Transverse colon (tissue), 4 donors: ENCODE measurements around the gene SHROOM3.

Experiments
- CTCF ChIP-seq, 5 experiments: fragments of 200-600 bp in 3 of 5; fragments of 450-650 bp in 2 of 5; sonication (generic) in 3 of 5; IDR thresholded peaks; 1 replicate in 2 of 5; 2 replicates in 3 of 5; pipeline ENCODE4 v1.5.1; 2016 to 2017; ENCODE audit warnings: antibody characterized with exemption in 5 of 5, inconsistent platforms in 3 of 5, mild to moderate bottlenecking in 2 of 5, moderate library complexity in 1 of 5
- POLR2AphosphoS5 ChIP-seq, 3 donors: sonication (generic); formaldehyde crosslinking; IDR thresholded peaks; one replicate each; pipeline ENCODE4 v1.6.1; 2016; ENCODE audit warnings: antibody characterized with exemption in 3 of 3

- no peak for TF ChIP-seq CTCF (IDR thresholded peaks at IDR 0.05)
- TF ChIP-seq POLR2AphosphoS5 (IDR thresholded peaks at IDR 0.05), result no peak
Observed at GRCh38 chr4:76435528-76436319, 695 bp downstream of the SHROOM3 start.
